Activated CD4-positive, alpha-beta T cell treated with anti-CD3 and anti-CD28 coated beads, Interleukin-2, amount 10 ng/mL, durations not matched to agents 7 days and 5 days (primary cell): ENCODE results near the gene NHLRC4. TPM values are rescaled to one million over a fixed set of nuclear protein-coding genes. Genes with fewer than 3 reads are reported as not detected.
A peak's percentile ranks its signal among the peaks of the same experiment; 100 is the strongest.

Experiments
- CTCF ChIA-PET: fragments of 350-600 bp; sonication (Branson Sonifier 250); formaldehyde crosslinking; loops from one replicate; lab custom pipeline; 2021; ENCODE audit warnings: antibody characterized with exemption; lab: Charles Lee
- POLR2A ChIA-PET: fragments of 350-600 bp; sonication (Branson Sonifier 250); formaldehyde crosslinking; loops from one replicate; lab custom pipeline; 2021; ENCODE audit warnings: antibody characterized with exemption; lab: Charles Lee
- DNase-seq: peaks from one replicate; pipeline ENCODE4 v3.0.0-alpha.2; 2020
- H3K27ac Mint-ChIP-seq: one replicate; pipeline ENCODE4 v1.8.0; 2021; ENCODE audit warnings: mild to moderate bottlenecking, moderate library complexity, mixed read lengths
- H3K27me3 Mint-ChIP-seq: one replicate; pipeline ENCODE4 v1.8.0; 2021; ENCODE audit warnings: mixed read lengths
- H3K36me3 Mint-ChIP-seq: one replicate; pipeline ENCODE4 v1.8.0; 2021; ENCODE audit warnings: low read depth, mixed read lengths
- H3K4me1 Mint-ChIP-seq: one replicate; pipeline ENCODE4 v1.8.0; 2021; ENCODE audit warnings: mixed read lengths
- H3K4me3 Mint-ChIP-seq: one replicate; pipeline ENCODE4 v1.8.0; 2021; ENCODE audit warnings: mild to moderate bottlenecking, moderate library complexity, mixed read lengths
- H3K9me3 Mint-ChIP-seq: one replicate; pipeline ENCODE4 v1.8.0; 2021; ENCODE audit warnings: mixed read lengths
- total RNA-seq, 2 experiments: library from RNA; stranded (reverse); gene quantifications; one replicate each; pipeline ENCODE4 v1.2.3, GENCODE V29; 2021

NHLRC4 gene
- total RNA-seq, 2 experiments from 2014 or later, result 1.9 to 2.7 TPM

DNA sequence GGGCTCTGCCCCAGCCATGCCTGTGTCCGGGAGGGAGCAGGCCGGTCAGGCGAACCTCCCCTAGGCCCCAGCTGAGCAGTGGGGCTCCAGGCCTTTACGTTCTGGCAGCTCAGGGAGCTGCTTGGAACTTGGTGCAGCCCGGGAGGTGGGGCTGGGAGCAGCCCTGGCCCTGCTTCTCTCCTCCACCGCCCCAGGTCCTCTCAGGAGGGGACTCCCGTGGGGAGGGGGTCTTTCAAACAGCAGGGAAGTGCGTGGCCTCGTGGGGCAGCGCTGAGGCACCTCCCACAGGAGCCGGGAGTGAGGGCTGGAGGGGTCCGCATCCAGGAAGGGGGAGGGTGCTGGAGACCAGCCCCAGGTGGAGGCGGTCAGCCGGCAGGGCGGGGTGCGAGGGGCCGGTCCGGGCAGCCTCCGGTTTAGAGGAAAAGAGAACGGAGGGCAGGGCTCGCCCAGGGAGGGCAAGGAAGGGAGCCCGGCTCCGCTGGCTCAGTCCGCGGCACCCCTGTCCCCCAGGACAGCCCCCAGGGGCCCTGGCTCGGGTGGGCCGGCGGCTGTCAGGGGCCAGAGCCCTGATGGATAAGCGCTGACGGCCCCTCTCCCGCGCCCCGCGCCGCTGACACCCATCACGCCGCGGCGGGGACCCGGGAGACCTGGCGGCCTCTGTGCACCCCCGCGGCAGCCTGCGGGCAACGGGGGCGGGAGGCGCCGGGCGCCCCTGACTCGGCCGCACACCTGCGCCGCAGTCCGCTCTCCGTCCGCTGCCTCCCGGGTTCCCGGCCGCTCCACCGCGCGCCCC lies 7.2 kb upstream of the NHLRC4 start:
- CTCF ChIA-PET, result no interaction called here

DNA sequence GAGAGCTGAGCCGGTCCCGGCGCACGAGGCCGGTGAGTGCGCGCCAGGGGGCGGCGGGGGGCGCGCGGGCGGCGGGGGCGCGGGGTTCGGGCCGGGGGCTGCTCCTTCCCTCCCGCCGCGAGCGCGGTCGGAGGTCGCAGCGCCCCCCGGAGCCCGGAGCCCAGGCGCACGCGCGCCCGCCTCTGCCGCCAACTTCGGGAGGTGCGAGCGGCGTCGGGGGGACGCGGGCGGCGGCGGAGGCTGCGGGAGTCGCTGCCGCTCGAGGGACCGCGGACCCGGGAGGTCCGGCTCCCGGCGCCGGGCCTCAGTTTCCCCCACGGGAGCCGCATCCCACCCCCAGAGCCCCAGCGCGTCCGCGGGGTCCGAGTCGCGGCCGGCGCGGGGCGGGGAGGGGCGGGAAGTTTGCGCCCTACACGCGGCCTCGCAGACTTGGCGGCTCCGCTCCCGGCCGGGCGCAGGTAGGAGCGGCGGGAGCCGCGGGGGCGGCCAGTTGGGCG lies 6.6 kb upstream of the NHLRC4 start, which contains the start of gene PRR35:
PRR35 (plus strand) TSS at position 191 of the 497 bp plus-strand sequence. CDS start 2,901 bp downstream, outside the sequence.
- Mint-ChIP-seq H3K27ac (no peak within 1 kb of the TSS), H3K4me1 (no peaks in the 10 kb centered on the region), H3K36me3 (no peaks in the 10 kb centered on the region), H3K9me3 (no peaks in the 10 kb centered on the region), H3K4me3 (no peak within 1 kb of the TSS), H3K27me3 (peaks cover 13% of the 10 kb centered on the region)
- no peak for DNase-seq
- POLR2A ChIA-PET, result no interaction called here
- CTCF ChIA-PET, result no interaction called here

More for the DNA sequence above, 7.2 kb upstream of the NHLRC4 start:
- no peaks in the 10 kb centered on the region for H3K36me3 Mint-ChIP-seq
- POLR2A ChIA-PET, result no interaction called here
- H3K9me3 Mint-ChIP-seq, result no peaks in the 10 kb centered on the region
- H3K4me1 Mint-ChIP-seq, result no peaks in the 10 kb centered on the region
- peaks cover 13% of the 10 kb centered on the region for H3K27me3 Mint-ChIP-seq
- no peak overlapping the region for H3K27ac Mint-ChIP-seq
- H3K4me3 Mint-ChIP-seq, result no peak overlapping the region
- DNase-seq, result no peak

DNA sequence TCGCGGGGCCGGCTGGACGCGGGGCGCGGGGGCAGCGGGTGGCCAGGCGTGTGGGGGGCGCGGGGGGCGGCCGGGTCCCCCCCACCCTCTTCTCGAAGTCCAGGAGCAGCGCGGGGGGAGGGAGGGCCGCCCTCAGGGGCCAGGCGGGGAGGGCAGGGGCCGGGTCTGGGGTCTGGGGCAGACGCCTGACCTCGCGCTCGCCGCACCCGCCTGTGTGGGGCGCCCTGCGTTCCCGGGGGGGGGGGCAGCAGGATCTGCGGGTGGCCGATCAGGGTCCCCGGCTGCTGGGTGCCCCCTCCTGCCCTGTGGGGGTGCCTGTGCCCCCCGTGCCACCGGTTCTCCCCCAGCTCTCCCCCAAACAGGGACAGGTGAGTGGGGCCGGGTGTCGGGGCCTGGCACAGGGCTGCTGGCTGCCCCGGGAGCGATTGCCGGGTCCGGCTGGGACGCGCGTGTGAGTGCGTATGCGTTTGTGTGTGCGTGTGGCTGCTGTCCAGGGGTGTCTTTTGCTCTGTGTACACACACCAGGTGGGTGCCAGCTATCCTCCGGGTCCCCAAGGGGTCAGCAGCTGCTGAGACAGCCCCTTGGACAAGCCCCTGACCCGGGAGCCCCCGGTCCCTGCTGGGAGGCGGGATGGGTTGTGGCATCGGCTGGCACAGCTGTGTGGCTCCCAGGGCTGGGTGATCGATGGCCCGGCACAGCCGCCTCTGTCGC lies 5.9 kb upstream of the NHLRC4 start:
- Mint-ChIP-seq H3K27ac (no peak overlapping the region), H3K36me3 (no peaks in the 10 kb centered on the region), H3K4me1 (no peaks in the 10 kb centered on the region), H3K4me3 (no peak overlapping the region), H3K9me3 (no peaks in the 10 kb centered on the region), H3K27me3 (peaks cover 13% of the 10 kb centered on the region)
- CTCF ChIA-PET, result no interaction called here
- POLR2A ChIA-PET, result no interaction called here
- DNase-seq, result no peak

DNA sequence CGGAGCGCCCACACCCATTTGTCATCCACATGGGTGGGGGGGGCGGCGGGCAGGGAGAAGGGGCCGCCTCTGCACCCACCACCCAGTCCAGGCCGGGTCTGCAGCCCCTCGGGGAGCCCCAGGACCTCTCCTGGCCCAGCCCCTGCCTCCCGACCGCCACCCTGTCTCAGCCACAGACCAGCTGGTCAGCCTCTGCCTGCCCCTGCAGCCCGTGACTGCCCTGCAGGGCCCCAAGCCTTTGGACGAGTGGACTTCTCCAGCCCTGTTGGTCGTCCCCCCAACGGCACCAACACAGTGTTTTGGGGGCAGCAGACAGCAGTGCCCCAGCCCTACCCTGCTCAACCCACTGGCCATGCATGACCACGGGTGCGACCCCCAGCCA lies 5.4 kb upstream of the NHLRC4 start:
- H3K27ac Mint-ChIP-seq, result no peak overlapping the region

DNA sequence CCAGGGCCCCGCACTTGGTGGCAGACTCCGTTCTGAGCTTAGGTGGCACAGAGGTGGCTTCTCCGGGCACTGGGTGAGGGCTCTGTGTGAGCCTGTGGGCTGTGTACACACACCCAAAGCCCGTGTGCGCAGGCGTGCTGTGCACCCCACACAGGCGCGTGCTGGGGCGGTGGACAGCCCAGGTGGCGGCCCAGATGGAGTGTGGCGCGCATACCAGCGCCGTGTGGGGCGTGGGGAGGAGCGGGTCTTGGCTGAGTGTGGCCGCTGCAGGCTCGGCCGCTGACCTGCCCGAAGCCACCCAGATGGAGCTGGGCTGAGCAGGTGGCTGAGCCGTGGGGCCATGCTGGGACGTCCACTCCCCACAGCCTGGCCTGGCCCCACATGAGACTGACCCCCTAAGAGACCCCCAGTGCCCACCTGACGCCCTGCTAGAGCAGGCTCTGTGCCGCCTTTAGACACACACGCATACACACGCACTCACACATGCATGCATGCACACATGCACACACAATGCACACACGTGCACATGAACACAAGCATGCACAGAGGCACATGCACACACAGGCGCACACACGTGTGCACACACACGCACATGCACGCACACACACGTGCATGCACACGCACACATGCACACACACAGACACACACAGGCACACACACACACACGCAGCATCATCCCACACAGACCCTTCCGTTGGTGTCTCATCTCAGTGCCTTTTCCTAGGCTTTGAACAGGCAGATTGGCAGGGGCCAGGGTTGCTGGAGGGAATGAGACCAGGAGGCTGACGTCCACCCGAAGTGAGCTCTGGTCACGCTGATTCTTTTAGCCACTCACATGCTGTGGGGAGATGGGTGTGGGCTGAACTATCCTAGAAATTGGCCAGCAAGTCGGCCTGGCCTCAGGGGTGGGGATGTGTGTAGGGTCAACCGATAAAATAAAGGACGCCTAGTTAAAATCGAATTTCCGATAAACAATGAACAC lies 4.6 kb upstream of the NHLRC4 start:
- Mint-ChIP-seq H3K36me3 (no peaks in the 10 kb centered on the region), H3K27ac (no peak overlapping the region), H3K9me3 (no peaks in the 10 kb centered on the region), H3K27me3 (peaks cover 13% of the 10 kb centered on the region), H3K4me1 (peaks cover 10% of the 10 kb centered on the region), H3K4me3 (no peak overlapping the region)
- POLR2A ChIA-PET, result no interaction called here
- CTCF ChIA-PET, result interaction anchor here (0.6 to 0.9 kb wide), 2 partner anchors 15 to 35 kb away, joined by 3 read pairs; partner anchors contain the start of gene CAPN15
- no peak for DNase-seq

More for the DNA sequence above, 5.4 kb upstream of the NHLRC4 start:
- no peak for DNase-seq
- Mint-ChIP-seq H3K36me3 (no peaks in the 10 kb centered on the region), H3K4me3 (no peak overlapping the region), H3K9me3 (no peaks in the 10 kb centered on the region), H3K4me1 (peaks cover 1% of the 10 kb centered on the region), H3K27me3 (peaks cover 13% of the 10 kb centered on the region)
- POLR2A ChIA-PET, result no interaction called here
- CTCF ChIA-PET, result interaction anchor here (0.6 kb wide), 1 partner anchor 14 kb away, joined by 3 read pairs; no protein-coding TSS in a partner anchor

GRCh38 chr16:563072-563644 lies 3.6 kb upstream of the NHLRC4 start:
- H3K27ac Mint-ChIP-seq, result no peak overlapping the region
- H3K27me3 Mint-ChIP-seq, result peaks cover 13% of the 10 kb centered on the region
- ChIA-PET CTCF (no interaction called here), POLR2A (no interaction called here)
- DNase-seq, result no peak
- no peak overlapping the region for H3K4me3 Mint-ChIP-seq
- peaks cover 10% of the 10 kb centered on the region for H3K4me1 Mint-ChIP-seq
- no peaks in the 10 kb centered on the region for H3K9me3 Mint-ChIP-seq
- no peaks in the 10 kb centered on the region for H3K36me3 Mint-ChIP-seq

GRCh38 chr16:564690-565418 lies 2.0 kb upstream of the NHLRC4 start:
- ChIA-PET POLR2A (no interaction called here), CTCF (no interaction called here)
- H3K36me3 Mint-ChIP-seq, result no peaks in the 10 kb centered on the region
- H3K4me1 Mint-ChIP-seq, result peaks cover 17% of the 10 kb centered on the region
- no peak for DNase-seq
- no peak overlapping the region for H3K4me3 Mint-ChIP-seq
- no peaks in the 10 kb centered on the region for H3K9me3 Mint-ChIP-seq
- H3K27ac Mint-ChIP-seq, result no peak overlapping the region
- H3K27me3 Mint-ChIP-seq, result peaks cover 6% of the 10 kb centered on the region

- no peaks in the 10 kb centered on the region for H3K9me3 Mint-ChIP-seq
- H3K36me3 Mint-ChIP-seq, result no peaks in the 10 kb centered on the region
- H3K4me3 Mint-ChIP-seq, result no peak overlapping the region
- POLR2A ChIA-PET, result no interaction called here
- CTCF ChIA-PET, result interaction anchor here (1.4 kb wide), 1 partner anchor 8 kb away, joined by 3 read pairs; no protein-coding TSS in a partner anchor
- H3K27me3 Mint-ChIP-seq, result peaks cover 6% of the 10 kb centered on the region
- DNase-seq, result no peak
- peaks cover 18% of the 10 kb centered on the region for H3K4me1 Mint-ChIP-seq
- peak overlapping the region; percentile 13 for H3K27ac Mint-ChIP-seq
Measured at GRCh38 chr16:565419-566330, 1.1 kb upstream of the NHLRC4 start.

- peaks cover 31% of the 10 kb centered on the region for H3K4me1 Mint-ChIP-seq
- POLR2A ChIA-PET, result no interaction called here
Measured at GRCh38 chr16:567373-568256, 810 bp downstream of the NHLRC4 start.

More at GRCh38 chr16:567373-568256, 810 bp downstream of the NHLRC4 start:
- no peak for DNase-seq
- H3K27me3 Mint-ChIP-seq, result peaks cover 2% of the 10 kb centered on the region
- H3K36me3 Mint-ChIP-seq, result no peaks in the 10 kb centered on the region
- H3K4me3 Mint-ChIP-seq, result peak overlapping the region; percentile 60
- no peaks in the 10 kb centered on the region for H3K9me3 Mint-ChIP-seq
- CTCF ChIA-PET, result interaction anchor here (0.5 to 1.2 kb wide), 2 partner anchors 9 to 17 kb away, joined by 3 to 4 read pairs; no protein-coding TSS in a partner anchor
- H3K27ac Mint-ChIP-seq, result peak overlapping the region; percentile 86
